Keratinocyte (primary cell): ENCODE data around the gene ENDOD1.

Experiments used
- CTCF ChIP-seq, 3 experiments: IDR thresholded peaks in 1 of 3; conservative IDR thresholded peaks in 1 of 3; optimal IDR thresholded peaks in 1 of 3; 2 replicates in 2 of 3; 3 replicates in 1 of 3; pipeline versions ENCODE3 to v1.5.1; 2011; ENCODE audit warnings: low read length in 3 of 3, mild to moderate bottlenecking in 3 of 3, moderate library complexity in 2 of 3, control low read depth in 1 of 3, inconsistent platforms in 1 of 3; ENCODE audit not compliant: insufficient read depth in 2 of 3; ENCODE audit errors: extremely low read depth in 1 of 3
- EZH2 ChIP-seq: IDR thresholded peaks from one replicate; pipeline ENCODE4 v1.6.1; 2012; ENCODE audit warnings: inconsistent platforms, mild to moderate bottlenecking, low read length, moderate library complexity

- no peak for TF ChIP-seq CTCF (optimal IDR thresholded peaks at IDR 0.05 in 1 of 3, IDR thresholded peaks at IDR 0.05 in 1 of 3, conservative IDR thresholded peaks at IDR 0.05 in 1 of 3; ENCODE audit: extremely low read depth in 1 of 3, insufficient read depth in 2 of 3, low read length in 3 of 3)
- TF ChIP-seq EZH2: no peak
These were observed 34.3 kb upstream of the ENDOD1 start for GRCh38 chr11:95055283-95055897.
